Gastroesophageal sphincter (tissue), 3 donors: Measurements from ENCODE around the gene DIP2C.

ENCODE experiments used
- EP300 ChIP-seq: sonication (generic); formaldehyde crosslinking; IDR thresholded peaks from one replicate; pipeline ENCODE4 v1.6.1; 2017; ENCODE audit warnings: antibody characterized with exemption, mild to moderate bottlenecking
- POLR2A ChIP-seq, 2 donors: fragments of 450-650 bp; IDR thresholded peaks; one replicate each; pipeline ENCODE4 v1.6.1; 2017; ENCODE audit warnings: antibody characterized with exemption in 2 of 2, mild to moderate bottlenecking in 2 of 2, moderate library complexity in 1 of 2
- POLR2AphosphoS5 ChIP-seq: sonication (generic); formaldehyde crosslinking; IDR thresholded peaks from one replicate; pipeline ENCODE4 v1.6.1; 2017; ENCODE audit warnings: antibody characterized with exemption
- TF ChIP-seq, protein P1 (sequence below), 4 experiments: fragments of 200-600 bp in 2 of 4; fragments of 450-650 bp in 2 of 4; sonication (generic) in 1 of 4; IDR thresholded peaks; one replicate each; pipeline ENCODE4 v1.5.1; 2017 to 2019; ENCODE audit warnings: antibody characterized with exemption in 4 of 4, mild to moderate bottlenecking in 2 of 4, moderate library complexity in 2 of 4

GRCh38 chr10:331186-331585 is 358.3 kb downstream of the DIP2C start:
- no peak for TF ChIP-seq POLR2AphosphoS5
- TF ChIP-seq, protein P1, sequence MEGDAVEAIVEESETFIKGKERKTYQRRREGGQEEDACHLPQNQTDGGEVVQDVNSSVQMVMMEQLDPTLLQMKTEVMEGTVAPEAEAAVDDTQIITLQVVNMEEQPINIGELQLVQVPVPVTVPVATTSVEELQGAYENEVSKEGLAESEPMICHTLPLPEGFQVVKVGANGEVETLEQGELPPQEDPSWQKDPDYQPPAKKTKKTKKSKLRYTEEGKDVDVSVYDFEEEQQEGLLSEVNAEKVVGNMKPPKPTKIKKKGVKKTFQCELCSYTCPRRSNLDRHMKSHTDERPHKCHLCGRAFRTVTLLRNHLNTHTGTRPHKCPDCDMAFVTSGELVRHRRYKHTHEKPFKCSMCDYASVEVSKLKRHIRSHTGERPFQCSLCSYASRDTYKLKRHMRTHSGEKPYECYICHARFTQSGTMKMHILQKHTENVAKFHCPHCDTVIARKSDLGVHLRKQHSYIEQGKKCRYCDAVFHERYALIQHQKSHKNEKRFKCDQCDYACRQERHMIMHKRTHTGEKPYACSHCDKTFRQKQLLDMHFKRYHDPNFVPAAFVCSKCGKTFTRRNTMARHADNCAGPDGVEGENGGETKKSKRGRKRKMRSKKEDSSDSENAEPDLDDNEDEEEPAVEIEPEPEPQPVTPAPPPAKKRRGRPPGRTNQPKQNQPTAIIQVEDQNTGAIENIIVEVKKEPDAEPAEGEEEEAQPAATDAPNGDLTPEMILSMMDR (IDR thresholded peaks at IDR 0.05): no peak
- no peak for TF ChIP-seq POLR2A (IDR thresholded peaks at IDR 0.05)
- TF ChIP-seq EP300: no peak
